Lung (tissue), 12 donors: ENCODE data around the gene VTI1A. TPM values are rescaled to one million over a fixed set of nuclear protein-coding genes. Genes with fewer than 3 reads are reported as not detected.

Experiments used
- ATAC-seq: fragments of 200-7000 bp; cut with Tn5 transposase; one replicate; pipeline ENCODE4 v1.9.1; 2020; ENCODE audit warnings: moderate number of reproducible peaks; ENCODE audit not compliant: insufficient read depth, low FRiP score
- DNase-seq, 3 donors: peaks; one replicate each; pipeline ENCODE4 v3.0.0-alpha.2; 2013 to 2017
- H3K27ac ChIP-seq, 2 donors: one replicate each; pipeline ENCODE4 v1.5.1; 2013; ENCODE audit warnings: mild to moderate bottlenecking in 2 of 2, moderate library complexity in 2 of 2, control low read depth in 1 of 2, inconsistent platforms in 1 of 2, low read depth in 1 of 2, low read length in 1 of 2
- H3K27me3 ChIP-seq, 3 donors: one replicate each; pipeline ENCODE4 v1.5.1; 2013; ENCODE audit warnings: low read length in 2 of 3; ENCODE audit not compliant: control insufficient read depth in 3 of 3, insufficient read depth in 3 of 3
- H3K36me3 ChIP-seq, 4 donors: one replicate each; pipeline ENCODE4 v1.5.1; 2013; ENCODE audit warnings: low read length in 4 of 4, mild to moderate bottlenecking in 1 of 4, moderate library complexity in 1 of 4; ENCODE audit not compliant: control insufficient read depth in 4 of 4, insufficient read depth in 4 of 4
- H3K4me1 ChIP-seq, 5 donors: one replicate each; pipeline ENCODE4 v1.5.1; 2013; ENCODE audit warnings: low read length in 5 of 5, mild to moderate bottlenecking in 2 of 5, moderate library complexity in 1 of 5; ENCODE audit not compliant: control insufficient read depth in 5 of 5, insufficient read depth in 5 of 5
- H3K4me3 ChIP-seq: one replicate; pipeline ENCODE4 v1.5.1; 2013; ENCODE audit warnings: mild to moderate bottlenecking, control low read depth, moderate library complexity
- H3K9ac ChIP-seq, 2 donors: one replicate each; pipeline ENCODE4 v1.5.1; 2013; ENCODE audit warnings: low read length in 2 of 2, control low read depth in 1 of 2; ENCODE audit not compliant: insufficient read depth in 1 of 2
- H3K9me3 ChIP-seq, 4 donors: one replicate each; pipeline ENCODE4 v1.5.1; 2013; ENCODE audit warnings: low read length in 3 of 4, mild to moderate bottlenecking in 1 of 4, moderate library complexity in 1 of 4; ENCODE audit not compliant: control insufficient read depth in 4 of 4, insufficient read depth in 3 of 4
- CTCF ChIP-seq: IDR thresholded peaks from 2 replicates; pipeline ENCODE4 v1.5.1; 2012; ENCODE audit warnings: mild to moderate bottlenecking; ENCODE audit errors: control extremely low read depth, extremely low read depth
- WGBS, 2 donors: extraction: QIAGEN DNeasy Blood & Tissue Kit; methylation state at CpG; one replicate each; pipeline ENCODE4 v1.1.7; 2013; 5-methylcytosine and 5-hydroxymethylcytosine counted together
- polyA plus RNA-seq, 2 donors: library from polyadenylated mRNA; stranded (reverse); fragments of 200-250 nt; gene quantifications; one replicate each; pipeline ENCODE4 v1.2.1, GENCODE V29; 2013
- total RNA-seq, 2 donors: library from RNA; depleted of rRNA in 1 of 2; stranded (reverse); fragments of >200 nt in 1 of 2; gene quantifications; one replicate each; pipeline ENCODE4 v1.2.1, GENCODE V29; 2014 to 2021
- donor health status: control.
- donor health status: control.
- donor health status: Bipolar disorder and iron deficiency.
- donor health status: healthy.
- donor health status: DM: yes; HTN: yes; CAD: no.

VTI1A gene
- total and polyA plus RNA-seq, 4 donors, result 9.2 to 48.2 (median 28.4) TPM

GRCh38 chr10:112603062-112603461 is 156.0 kb downstream of the VTI1A start:
- no peaks in the 10 kb centered on the region for H3K9me3 ChIP-seq
- H3K4me3 ChIP-seq, result no peak overlapping the region
- no peak for TF ChIP-seq CTCF
- peaks cover 0 to 5% (median under 1%) of the 10 kb centered on the region in 4 donors for H3K36me3 ChIP-seq
- H3K9ac ChIP-seq, result no peak overlapping the region
- no peaks in the 10 kb centered on the region for H3K27me3 ChIP-seq
- no peak overlapping the region for H3K27ac ChIP-seq
- 86 to 97% methylated on average over 2 of the region's 2 CpGs for WGBS, 2 donors
- no peak for ATAC-seq
- peaks cover 0 to 5% (median 0%) of the 10 kb centered on the region in 5 donors for H3K4me1 ChIP-seq
- DNase-seq, result no peak

- H3K9me3 ChIP-seq, result no peaks in the 10 kb centered on the region
- peaks cover 0 to 1% (median 0%) of the 10 kb centered on the region in 4 donors for H3K36me3 ChIP-seq
- H3K9ac ChIP-seq, result no peak overlapping the region
- no peak for DNase-seq
- peaks cover 0 to 5% (median 0%) of the 10 kb centered on the region in 5 donors for H3K4me1 ChIP-seq
- no peaks in the 10 kb centered on the region for H3K27me3 ChIP-seq
- 46 to 75% methylated on average over 5 of the region's 5 CpGs for WGBS, 2 donors
- no peak for TF ChIP-seq CTCF
- ATAC-seq, result no peak
- no peak overlapping the region for H3K4me3 ChIP-seq
- H3K27ac ChIP-seq, result no peak overlapping the region
These were observed 158.0 kb downstream of the VTI1A start for GRCh38 chr10:112605063-112605462.

GRCh38 chr10:112607506-112607905 is 160.5 kb downstream of the VTI1A start:
- Histone ChIP-seq H3K4me3 (no peak overlapping the region), H3K36me3 (peaks cover 0 to 1% (median 0%) of the 10 kb centered on the region in 4 donors), H3K27me3 (no peaks in the 10 kb centered on the region), H3K9ac (no peak overlapping the region), H3K4me1 (peaks cover 0 to 5% (median 0%) of the 10 kb centered on the region in 5 donors), H3K9me3 (no peaks in the 10 kb centered on the region), H3K27ac (no peak overlapping the region)
- WGBS, 2 donors, result 99 to 100% methylated on average over 2 of the region's 2 CpGs
- DNase-seq (no peak), ATAC-seq (no peak)
- TF ChIP-seq CTCF, result no peak

- ATAC-seq (no peak), DNase-seq (no peak)
- no peak overlapping the region for H3K9ac ChIP-seq
- H3K4me3 ChIP-seq, result no peak overlapping the region
- no peak for TF ChIP-seq CTCF
- H3K4me1 ChIP-seq, result peaks cover 0 to 4% (median 1%) of the 10 kb centered on the region in 5 donors
- H3K27ac ChIP-seq, result no peak overlapping the region
- H3K27me3 ChIP-seq, result no peaks in the 10 kb centered on the region
- H3K9me3 ChIP-seq, result peaks cover 0 to 10% (median under 1%) of the 10 kb centered on the region in 4 donors
- no peaks in the 10 kb centered on the region for H3K36me3 ChIP-seq
- WGBS, 2 donors, result 93 to 95% methylated on average over 7 of the region's 7 CpGs
These were observed 166.6 kb downstream of the VTI1A start for GRCh38 chr10:112613620-112614019.
